ENCODE measurements around the gene MBP. TPM values are rescaled to one million over a fixed set of nuclear protein-coding genes. Genes with fewer than 3 reads are reported as not detected.
"Not testable (repeated sequence)": the region's sequence is repeated elsewhere in the genome, so short reads cannot be mapped to it uniquely, and the experiment has no call there.

Gene MBP
- polyA plus RNA-seq, 1 experiment = 2.1 TPM

DNA sequence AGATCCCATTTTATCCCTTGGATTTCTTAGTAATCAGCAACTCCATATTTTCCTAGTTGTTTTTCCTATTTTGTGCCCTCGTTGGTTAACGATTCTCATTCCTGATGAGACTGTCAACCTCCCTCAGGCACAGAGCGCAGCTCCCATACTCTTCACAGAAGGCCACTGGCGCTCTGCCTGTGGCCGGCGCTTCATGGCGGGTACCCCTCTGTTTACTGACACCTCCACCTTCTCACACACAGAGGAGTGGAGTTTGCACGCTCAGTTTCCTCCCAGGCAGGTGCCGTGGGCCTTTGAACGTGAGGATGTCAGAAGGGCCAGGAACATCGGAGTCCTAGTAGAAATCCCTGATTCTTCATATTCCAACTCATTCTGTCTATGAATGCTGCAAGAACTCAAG, 139.0 kb downstream of the MBP start:
- Histone ChIP-seq H3K36me3 (ENCODE audit: control insufficient read depth, insufficient read depth, low read length) (no peaks in the 10 kb centered on the region), H3K27me3 (ENCODE audit: control insufficient read depth, insufficient read depth, low read length) (peaks cover 1% of the 10 kb centered on the region; the same call in 1 of the 2 replicates), H3K4me3 (ENCODE audit: low read depth, low read length) (no peak overlapping the region)
- POLR2A ChIA-PET = no interaction called here
- no peak for DNase-seq (ENCODE audit: low read depth)
- TF ChIP-seq, protein P1, sequence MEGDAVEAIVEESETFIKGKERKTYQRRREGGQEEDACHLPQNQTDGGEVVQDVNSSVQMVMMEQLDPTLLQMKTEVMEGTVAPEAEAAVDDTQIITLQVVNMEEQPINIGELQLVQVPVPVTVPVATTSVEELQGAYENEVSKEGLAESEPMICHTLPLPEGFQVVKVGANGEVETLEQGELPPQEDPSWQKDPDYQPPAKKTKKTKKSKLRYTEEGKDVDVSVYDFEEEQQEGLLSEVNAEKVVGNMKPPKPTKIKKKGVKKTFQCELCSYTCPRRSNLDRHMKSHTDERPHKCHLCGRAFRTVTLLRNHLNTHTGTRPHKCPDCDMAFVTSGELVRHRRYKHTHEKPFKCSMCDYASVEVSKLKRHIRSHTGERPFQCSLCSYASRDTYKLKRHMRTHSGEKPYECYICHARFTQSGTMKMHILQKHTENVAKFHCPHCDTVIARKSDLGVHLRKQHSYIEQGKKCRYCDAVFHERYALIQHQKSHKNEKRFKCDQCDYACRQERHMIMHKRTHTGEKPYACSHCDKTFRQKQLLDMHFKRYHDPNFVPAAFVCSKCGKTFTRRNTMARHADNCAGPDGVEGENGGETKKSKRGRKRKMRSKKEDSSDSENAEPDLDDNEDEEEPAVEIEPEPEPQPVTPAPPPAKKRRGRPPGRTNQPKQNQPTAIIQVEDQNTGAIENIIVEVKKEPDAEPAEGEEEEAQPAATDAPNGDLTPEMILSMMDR (IDR thresholded peaks at IDR 0.05; ENCODE audit: insufficient read depth, low read depth, low read length) = no peak
- CTCF ChIA-PET = interaction anchor here (1.5 to 14.1 kb wide), 4 partner anchors 10 to 216 kb away, joined by 4 to 215 read pairs (median 8); no protein-coding TSS in a partner anchor

DNA sequence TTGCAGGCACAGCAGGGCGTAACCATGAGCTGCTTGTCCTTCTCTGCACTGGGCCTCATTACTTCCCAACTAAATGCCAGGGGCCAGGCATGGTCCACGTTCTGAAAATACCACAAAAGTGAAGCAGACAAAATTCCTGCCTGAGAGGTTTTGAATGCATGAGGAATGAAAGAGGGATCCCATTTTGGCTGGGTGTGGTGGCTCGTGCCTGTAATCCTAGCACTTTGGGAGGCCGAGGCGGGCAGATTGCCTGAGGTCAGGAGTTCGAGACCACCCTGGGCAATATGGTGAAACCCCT, 139.5 kb downstream of the MBP start:
- H3K4me3 ChIP-seq (ENCODE audit: low read depth, low read length) = no peak overlapping the region
- H3K27me3 ChIP-seq (ENCODE audit: control insufficient read depth, insufficient read depth, low read length) = peaks cover 1% of the 10 kb centered on the region; the same call in 1 of the 2 replicates
- DNase-seq (ENCODE audit: low read depth) = no peak
- TF ChIP-seq, protein P1 (IDR thresholded peaks at IDR 0.05; ENCODE audit: insufficient read depth, low read depth, low read length) = no peak
- ChIA-PET CTCF (interaction anchor here (0.9 to 2.1 kb wide), 5 partner anchors 8 to 190 kb away, joined by 3 to 11 read pairs (median 4); no protein-coding TSS in a partner anchor), POLR2A (no interaction called here)
- no peaks in the 10 kb centered on the region for H3K36me3 ChIP-seq (ENCODE audit: control insufficient read depth, insufficient read depth, low read length)

DNA sequence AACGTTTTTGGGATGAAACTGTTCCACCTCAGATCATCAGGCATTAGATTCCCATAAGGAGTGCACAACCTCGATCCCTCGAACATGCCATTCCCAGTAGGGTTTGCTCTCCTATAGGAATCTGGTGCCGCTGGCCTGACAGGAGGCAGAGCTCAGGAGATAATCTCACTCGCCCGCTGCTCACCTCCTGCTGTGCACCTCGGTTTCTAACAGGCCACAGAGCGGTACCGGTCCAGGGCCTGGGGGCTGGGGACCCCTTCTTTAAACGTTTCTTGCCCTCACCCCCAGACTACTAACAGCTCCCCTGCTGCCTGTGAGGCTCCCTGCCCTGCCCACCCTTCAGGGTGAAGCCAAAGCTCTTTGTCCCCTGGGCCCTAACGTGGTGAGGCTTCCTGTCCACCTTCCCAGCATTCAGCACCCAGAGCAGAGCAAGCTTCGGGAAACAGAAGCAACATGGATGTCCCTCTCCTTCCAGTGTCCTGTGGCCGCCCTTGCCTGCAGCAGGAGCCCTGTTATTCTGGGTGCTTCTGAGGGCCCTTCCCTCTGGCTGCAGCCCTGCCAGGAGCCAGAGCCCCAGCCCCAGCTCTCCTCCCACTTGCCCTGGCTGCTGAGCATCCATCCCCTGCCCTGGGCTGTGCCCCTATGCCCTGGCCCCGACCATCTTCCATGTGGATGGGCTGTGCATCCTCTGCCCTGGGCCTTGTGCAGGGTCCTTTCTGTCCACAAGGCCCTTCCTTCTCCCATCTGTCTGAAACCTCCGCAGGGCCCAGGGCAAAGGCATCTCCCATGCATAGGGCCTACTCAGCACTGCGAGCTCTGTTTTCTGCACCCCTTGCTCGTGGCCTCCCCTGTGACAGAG, 140.1 kb downstream of the MBP start:
- H3K36me3 ChIP-seq (ENCODE audit: control insufficient read depth, insufficient read depth, low read length) = no peaks in the 10 kb centered on the region
- TF ChIP-seq, protein P1 (IDR thresholded peaks at IDR 0.05; ENCODE audit: insufficient read depth, low read depth, low read length) = no peak
- peaks cover 1% of the 10 kb centered on the region; the same call in 1 of the 2 replicates for H3K27me3 ChIP-seq (ENCODE audit: control insufficient read depth, insufficient read depth, low read length)
- POLR2A ChIA-PET = no interaction called here
- CTCF ChIA-PET = interaction anchor here (0.9 to 2.1 kb wide), 6 partner anchors 8 to 219 kb away, joined by 3 to 11 read pairs (median 6); no protein-coding TSS in a partner anchor
- DNase-seq (ENCODE audit: low read depth) = no peak
- no peak overlapping the region for H3K4me3 ChIP-seq (ENCODE audit: low read depth, low read length)

DNA sequence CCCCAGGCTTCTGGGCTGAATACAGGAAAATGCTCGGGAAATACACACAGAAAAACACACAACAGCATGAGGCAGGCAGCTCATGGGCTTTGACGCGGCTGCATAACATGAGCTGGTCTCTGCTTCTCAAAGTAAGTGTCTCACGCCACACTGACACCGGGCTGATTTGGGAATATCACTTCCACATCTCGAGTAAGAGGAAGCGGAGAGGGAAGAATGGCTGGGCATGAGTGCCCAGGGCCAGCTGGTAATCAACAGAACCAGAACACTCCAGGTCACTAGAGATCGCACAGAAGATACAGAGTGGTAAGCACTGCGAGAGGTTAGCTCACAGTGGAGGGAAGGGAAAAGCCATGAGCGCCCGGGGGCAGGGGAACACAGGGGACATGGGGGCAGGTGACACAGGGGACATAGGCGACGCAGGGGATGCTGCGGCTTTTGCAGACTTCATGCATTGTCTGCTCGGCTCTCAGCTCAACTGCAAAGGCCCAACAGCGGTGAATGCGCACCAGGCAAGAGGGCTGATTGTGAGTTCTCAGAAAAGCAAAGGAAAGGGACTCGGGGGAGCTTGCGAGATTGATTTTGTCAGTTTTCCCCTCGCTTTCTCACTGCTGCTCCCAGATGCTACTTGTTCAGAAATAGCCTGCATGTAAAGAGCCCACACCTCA, 141.4 kb downstream of the MBP start:
- no peaks in the 10 kb centered on the region for H3K36me3 ChIP-seq (ENCODE audit: control insufficient read depth, insufficient read depth, low read length)

DNA sequence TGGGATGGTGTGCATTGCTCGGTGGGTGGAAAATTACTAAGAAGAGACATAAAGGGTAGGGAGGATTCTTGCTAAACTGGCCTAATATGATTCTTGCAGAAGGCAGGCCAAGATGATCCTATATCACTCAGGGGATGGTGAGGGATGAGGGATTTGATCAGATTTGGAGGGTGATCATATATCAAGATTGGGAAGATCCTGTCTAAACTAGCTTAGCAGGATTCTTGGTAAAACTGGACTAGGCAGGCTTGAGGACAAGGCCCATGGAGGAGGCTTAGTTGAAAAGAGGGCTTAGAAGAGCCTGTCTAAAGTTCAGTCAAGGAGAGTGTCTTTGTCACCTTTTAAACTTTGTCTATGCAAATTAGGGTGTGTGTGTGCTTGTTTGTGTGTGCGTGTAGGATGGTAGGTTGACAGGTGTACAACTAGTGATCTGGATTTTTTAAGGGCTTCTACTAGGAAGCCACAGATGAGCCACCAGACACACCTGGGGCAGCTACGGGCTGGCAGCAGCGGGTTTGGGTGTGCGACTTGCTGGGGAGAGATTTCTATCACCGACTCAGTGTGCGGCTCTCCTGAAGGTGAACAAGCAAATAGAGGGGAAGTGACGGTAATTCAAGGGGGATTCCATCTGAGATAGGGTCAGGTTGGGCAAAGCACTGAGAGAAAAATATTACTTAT, 142.1 kb downstream of the MBP start:
- H3K36me3 ChIP-seq (ENCODE audit: control insufficient read depth, insufficient read depth, low read length); POLR2A ChIA-PET; H3K27me3 ChIP-seq (ENCODE audit: control insufficient read depth, insufficient read depth, low read length); DNase-seq (ENCODE audit: low read depth); H3K4me3 ChIP-seq (ENCODE audit: low read depth, low read length): not testable (repeated sequence)
- CTCF ChIA-PET = interaction anchor here (1.1 to 1.4 kb wide), 4 partner anchors 8 to 221 kb away, joined by 3 to 7 read pairs (median 5); no protein-coding TSS in a partner anchor

More for the DNA sequence above, 141.4 kb downstream of the MBP start:
- Histone ChIP-seq H3K27me3 (ENCODE audit: control insufficient read depth, insufficient read depth, low read length) (peaks cover 3% of the 10 kb centered on the region; the same call in 1 of the 2 replicates), H3K4me3 (ENCODE audit: low read depth, low read length) (no peak overlapping the region)
- CTCF ChIA-PET = interaction anchor here (0.6 to 1.4 kb wide), 5 partner anchors 8 to 291 kb away, joined by 3 to 7 read pairs (median 4); no protein-coding TSS in a partner anchor
- TF ChIP-seq, protein P1 (IDR thresholded peaks at IDR 0.05; ENCODE audit: insufficient read depth, low read depth, low read length) = no peak
- POLR2A ChIA-PET = no interaction called here
- DNase-seq (ENCODE audit: low read depth) = no peak

Data from BJ (cell line).